Aorta (tissue), 5 donors: ENCODE measurements around the gene CXCL17. TPM values are rescaled to one million over a fixed set of nuclear protein-coding genes. Genes with fewer than 3 reads are reported as not detected.

Source experiments
- ATAC-seq: fragments of 200-7000 bp; cut with Tn5 transposase; one replicate; pipeline ENCODE4 v1.9.1; 2022; ENCODE audit warnings: moderate library complexity; ENCODE audit not compliant: low FRiP score
- DNase-seq, 2 donors: peaks; one replicate each; pipeline ENCODE4 v3.0.0-alpha.2; 2020
- H3K27ac ChIP-seq, 2 donors: one replicate each; pipeline ENCODE4 v1.5.1; 2013; ENCODE audit warnings: low read length in 2 of 2, mild to moderate bottlenecking in 2 of 2, moderate library complexity in 2 of 2, control low read depth in 1 of 2, inconsistent platforms in 1 of 2, low read depth in 1 of 2
- H3K27me3 ChIP-seq, 2 donors: one replicate each; pipeline ENCODE4 v1.6.1; 2013; ENCODE audit warnings: control low read depth in 1 of 2, low read length in 1 of 2, mild to moderate bottlenecking in 1 of 2, moderate library complexity in 1 of 2; ENCODE audit not compliant: insufficient read depth in 2 of 2, control insufficient read depth in 1 of 2
- H3K36me3 ChIP-seq, 2 donors: one replicate each; pipeline ENCODE4 v1.6.1; 2013; ENCODE audit warnings: control low read depth in 1 of 2, low read length in 1 of 2, mild to moderate bottlenecking in 1 of 2; ENCODE audit not compliant: insufficient read depth in 2 of 2, control insufficient read depth in 1 of 2
- H3K4me1 ChIP-seq, 2 donors: one replicate each; pipeline ENCODE4 v1.6.1; 2013; ENCODE audit warnings: low read length in 2 of 2, control low read depth in 1 of 2, mild to moderate bottlenecking in 1 of 2, moderate library complexity in 1 of 2; ENCODE audit not compliant: insufficient read depth in 2 of 2, control insufficient read depth in 1 of 2
- H3K4me3 ChIP-seq, 2 donors: one replicate each; pipeline ENCODE4 v1.5.1; 2013; ENCODE audit warnings: low read length in 2 of 2, control low read depth in 1 of 2, mild to moderate bottlenecking in 1 of 2
- H3K9me3 ChIP-seq: one replicate; pipeline ENCODE4 v1.6.1; 2013; ENCODE audit warnings: mild to moderate bottlenecking, low read length; ENCODE audit not compliant: control insufficient read depth
- WGBS, 2 donors: extraction: QIAGEN DNeasy Blood & Tissue Kit; methylation state at CpG; one replicate each; pipeline ENCODE4 v1.1.7; 2013; 5-methylcytosine and 5-hydroxymethylcytosine counted together
- intact Hi-C, 2 donors: fragments of 100-400 bp; cut with DNase I; formaldehyde crosslinking; loops; one replicate each; pipeline versions ENCODE4 v1.14.2 to v1.15.0; 2022
- polyA plus RNA-seq, 2 donors: library from polyadenylated mRNA; stranded (reverse); fragments of 200-250 nt; gene quantifications; one replicate each; pipeline ENCODE4 v1.2.3, GENCODE V29; 2013
- total RNA-seq, 2 donors: library from RNA; stranded (reverse); fragmentation: NEBNext Ultra II Directional; extraction: Animal tissue kit (Norgen Biotek cat#: 25700); gene quantifications; one replicate each; pipeline ENCODE4 v1.2.1, GENCODE V29; 2021
- donor health status: healthy with polysubstance abuse.
- donor health status: Bipolar disorder and iron deficiency.
- donor health status: DM: no; HTN: no; CAD: no.
- donor health status: DM: no; HTN: no; CAD: no.
- donor health status: DM: yes; HTN: yes; CAD: no.

Gene CXCL17
- total and polyA plus RNA-seq, 4 donors: 0.08 to 0.38 TPM; not detected in 2

DNA sequence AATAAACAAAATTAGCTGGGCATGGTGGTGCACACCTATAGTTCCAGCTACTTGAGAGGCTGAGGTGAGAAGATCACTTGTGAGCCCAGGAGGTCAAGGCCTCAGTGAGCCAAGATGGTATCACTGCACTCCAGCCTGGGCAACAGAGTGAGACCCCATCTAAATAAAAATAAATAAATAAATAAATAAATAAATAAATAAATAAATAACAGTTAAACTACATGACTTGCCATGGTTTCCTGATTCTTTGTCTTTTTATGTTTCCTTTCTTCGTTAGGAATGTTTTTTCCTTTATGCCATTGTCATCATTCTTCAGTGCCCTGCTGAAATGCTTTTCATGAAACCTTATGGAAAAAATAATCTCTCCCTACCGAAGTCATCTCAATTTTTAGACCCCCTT is 35.2 kb upstream of the CXCL17 start:
- no peaks in the 10 kb centered on the region for H3K4me1 ChIP-seq
- intact Hi-C loops: no loop called here
- H3K27ac ChIP-seq: no peak overlapping the region
- H3K27me3 ChIP-seq: no peaks in the 10 kb centered on the region
- ATAC-seq (no peak), DNase-seq (no peak)
- WGBS, 2 donors: 90 to 92% methylated on average over 2 of the region's 2 CpGs
- H3K9me3 ChIP-seq: no peaks in the 10 kb centered on the region
- H3K4me3 ChIP-seq: no peak overlapping the region
- H3K36me3 ChIP-seq: no peaks in the 10 kb centered on the region

DNA sequence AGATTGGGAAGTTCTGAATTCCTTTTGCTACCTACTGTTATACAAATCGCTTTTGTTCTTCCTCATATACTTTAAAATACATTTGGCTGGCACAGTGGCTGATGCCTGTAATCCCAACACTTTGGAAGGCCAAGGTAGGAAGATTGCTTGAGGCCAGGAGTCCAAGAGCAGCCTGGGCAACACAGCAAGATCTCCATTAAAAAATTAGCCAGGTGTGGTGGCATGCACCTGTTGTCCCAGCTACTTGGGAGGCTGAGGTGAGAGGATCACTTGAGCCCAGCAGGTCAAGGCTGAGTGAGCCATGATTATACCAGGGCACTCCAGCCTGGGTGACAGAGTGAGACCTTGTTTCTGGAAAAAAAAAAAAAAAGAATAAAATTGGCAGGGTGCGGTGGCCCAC is 34.4 kb upstream of the CXCL17 start:
- ATAC-seq: no peak
- DNase-seq: no peak
- intact Hi-C loops: no loop called here
- Histone ChIP-seq H3K4me1 (no peaks in the 10 kb centered on the region), H3K36me3 (no peaks in the 10 kb centered on the region), H3K27me3 (no peaks in the 10 kb centered on the region), H3K9me3 (no peaks in the 10 kb centered on the region), H3K27ac (no peak overlapping the region), H3K4me3 (no peak overlapping the region)
- WGBS, 2 donors: 93 to 97% methylated on average over 2 of the region's 2 CpGs

DNA sequence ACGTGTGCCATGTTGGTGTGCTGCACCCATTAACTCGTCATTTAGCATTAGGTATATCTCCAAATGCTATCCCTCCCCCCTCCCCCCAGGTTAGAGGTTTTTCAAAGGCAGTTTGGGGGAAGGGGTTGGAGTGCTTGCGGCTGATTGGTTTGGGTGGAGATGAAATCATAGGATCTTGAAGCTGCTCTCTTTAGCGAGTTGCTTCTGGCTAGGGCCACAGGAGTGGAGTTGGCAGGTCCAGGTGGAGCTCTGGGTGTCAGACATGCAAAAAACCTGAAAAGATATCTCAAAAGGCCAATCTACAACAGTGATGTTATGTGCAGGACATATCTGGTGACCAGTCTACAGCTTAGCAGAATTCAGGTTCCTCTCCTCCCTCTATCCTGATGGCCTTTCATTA is 32.6 kb upstream of the CXCL17 start:
- Histone ChIP-seq H3K4me3 (no peak overlapping the region), H3K4me1 (no peaks in the 10 kb centered on the region), H3K36me3 (no peaks in the 10 kb centered on the region), H3K9me3 (no peaks in the 10 kb centered on the region), H3K27me3 (no peaks in the 10 kb centered on the region), H3K27ac (no peak overlapping the region)
- no peak for DNase-seq
- 57 to 59% methylated on average over 4 of the region's 4 CpGs for WGBS, 2 donors
- ATAC-seq: no peak
- intact Hi-C loops: no loop called here

DNA sequence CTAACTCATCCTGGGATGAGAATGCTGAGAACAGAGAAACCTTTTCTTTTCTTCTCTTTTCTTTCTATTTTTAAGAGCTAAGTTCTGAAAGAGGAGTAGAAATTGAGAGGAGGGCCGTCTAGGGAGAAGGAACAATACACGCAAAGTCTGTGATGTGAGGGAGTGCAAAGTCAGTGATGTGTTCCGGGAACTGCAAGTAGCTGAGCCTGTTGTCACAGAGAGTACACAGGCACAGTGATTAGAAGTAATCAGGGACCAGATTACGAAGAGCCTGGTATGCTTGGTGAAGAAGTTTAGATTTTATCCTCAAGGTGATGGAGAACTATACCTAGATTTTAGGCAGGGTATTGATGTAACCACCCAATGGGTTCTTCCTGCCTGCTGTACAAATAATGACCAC is 32.0 kb upstream of the CXCL17 start:
- DNase-seq: no peak
- intact Hi-C loops: no loop called here
- Histone ChIP-seq H3K4me1 (no peaks in the 10 kb centered on the region), H3K36me3 (no peaks in the 10 kb centered on the region), H3K27ac (no peak overlapping the region), H3K4me3 (no peak overlapping the region), H3K27me3 (no peaks in the 10 kb centered on the region), H3K9me3 (no peaks in the 10 kb centered on the region)
- no peak for ATAC-seq
- 49 to 58% methylated on average over 4 of the region's 4 CpGs for WGBS, 2 donors

DNA sequence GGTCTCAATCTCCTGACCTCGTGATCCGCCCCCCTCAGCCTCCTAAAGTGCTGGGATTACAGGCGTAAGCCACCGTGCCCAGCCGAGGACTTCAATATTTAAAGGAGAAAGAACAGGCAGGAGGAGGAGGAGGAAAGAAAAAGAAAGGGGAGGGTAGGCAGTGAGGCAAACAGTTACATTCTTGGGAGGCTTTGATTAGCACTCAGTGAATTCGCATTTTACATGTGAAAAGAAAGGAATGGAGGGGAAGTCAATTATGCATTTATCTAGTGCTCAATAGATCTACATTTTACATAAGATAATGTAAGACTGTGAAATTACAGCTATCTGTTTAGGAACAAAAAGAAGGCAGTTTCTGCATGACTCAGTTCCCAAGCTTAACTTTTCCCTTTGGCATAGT is 30.9 kb upstream of the CXCL17 start:
- intact Hi-C loops: no loop called here
- ATAC-seq (no peak), DNase-seq (no peak)
- no peaks in the 10 kb centered on the region for H3K4me1 ChIP-seq
- H3K27ac ChIP-seq: no peak overlapping the region
- H3K9me3 ChIP-seq: no peaks in the 10 kb centered on the region
- H3K27me3 ChIP-seq: no peaks in the 10 kb centered on the region
- H3K36me3 ChIP-seq: no peaks in the 10 kb centered on the region
- H3K4me3 ChIP-seq: no peak overlapping the region
- 33 to 35% methylated on average over 6 of the region's 6 CpGs for WGBS, 2 donors

DNA sequence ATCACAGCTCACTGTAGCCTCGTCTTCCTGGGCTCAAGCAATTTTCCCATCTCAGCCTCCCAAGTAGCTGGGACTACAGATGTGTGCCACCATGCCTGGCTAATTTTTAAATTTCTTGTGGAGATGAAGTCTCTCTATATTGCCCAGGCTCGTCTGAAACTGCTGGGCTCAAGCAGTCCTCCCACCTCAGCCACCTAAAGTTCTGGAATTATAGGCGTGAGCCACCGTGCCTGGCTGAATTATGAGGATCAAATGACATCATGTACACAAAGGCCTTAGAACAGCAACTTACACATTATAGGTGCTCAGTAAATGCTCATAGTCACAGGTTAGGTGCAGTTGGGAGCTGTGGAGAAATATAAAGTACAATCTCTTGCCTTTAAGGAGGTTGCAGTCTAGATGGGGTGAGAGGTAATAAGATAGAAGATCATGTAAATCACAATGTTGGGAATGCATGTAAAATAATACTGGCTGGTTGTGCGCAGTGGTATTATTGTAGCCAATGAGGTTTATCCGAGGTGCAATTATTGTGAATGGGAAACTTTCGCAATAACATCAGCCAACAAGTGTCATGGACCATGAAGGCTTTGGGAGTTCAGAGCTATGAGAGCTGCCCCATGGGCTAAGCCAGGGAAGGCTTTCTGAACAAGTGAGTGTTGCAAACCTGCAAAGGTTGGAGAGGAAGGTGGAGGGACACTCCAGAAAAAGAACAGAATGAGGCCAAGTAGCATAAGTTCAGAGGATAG is 29.8 kb upstream of the CXCL17 start:
- 72 to 78% methylated on average over 7 of the region's 7 CpGs for WGBS, 2 donors
- intact Hi-C loops: no loop called here
- H3K27ac ChIP-seq: no peak overlapping the region
- H3K27me3 ChIP-seq: no peaks in the 10 kb centered on the region
- H3K36me3 ChIP-seq: no peaks in the 10 kb centered on the region
- H3K4me1 ChIP-seq: peaks cover 0 to 1% of the 10 kb centered on the region in 2 donors
- DNase-seq (no peak), ATAC-seq (no peak)
- H3K9me3 ChIP-seq: no peaks in the 10 kb centered on the region
- no peak overlapping the region for H3K4me3 ChIP-seq

DNA sequence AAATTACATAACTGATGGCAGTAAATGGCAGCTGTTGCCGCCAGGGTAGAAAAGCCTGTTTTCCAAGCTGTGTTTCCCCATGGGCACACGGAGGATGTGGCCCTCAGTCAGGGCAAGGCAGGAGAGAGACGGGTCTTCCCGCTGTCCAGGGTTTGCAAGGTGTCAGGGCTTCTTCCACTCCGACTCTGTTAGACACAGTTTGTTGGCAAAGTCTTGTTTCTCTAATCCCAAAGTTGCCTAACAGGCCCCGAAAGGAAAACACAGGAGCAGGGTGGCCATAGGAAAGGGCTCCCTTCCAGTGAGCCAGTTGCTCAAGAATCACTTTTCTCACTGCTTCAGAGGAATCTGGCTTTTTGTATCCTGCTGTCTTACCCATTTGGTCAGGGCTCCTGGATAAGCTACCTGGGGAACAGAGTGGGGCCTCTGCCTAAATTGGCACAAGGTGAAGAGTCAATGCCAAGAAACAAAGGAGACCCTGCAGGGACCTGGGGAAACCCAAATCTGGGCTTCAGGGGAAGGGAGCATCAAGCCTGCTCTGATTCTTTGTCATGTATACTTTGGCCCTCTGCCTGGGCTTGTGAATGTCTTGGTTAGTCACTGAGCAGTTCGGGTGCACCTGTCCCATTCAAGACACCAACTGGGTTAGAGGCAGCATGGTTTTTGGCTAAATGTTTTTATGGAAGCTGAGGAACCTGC is 29.0 kb upstream of the CXCL17 start:
- WGBS, 2 donors: 54 to 59% methylated on average over 7 of the region's 7 CpGs
- Histone ChIP-seq H3K36me3 (no peaks in the 10 kb centered on the region), H3K27me3 (no peaks in the 10 kb centered on the region), H3K27ac (no peak overlapping the region), H3K4me3 (no peak overlapping the region), H3K4me1 (peaks cover 0 to 1% of the 10 kb centered on the region in 2 donors), H3K9me3 (no peaks in the 10 kb centered on the region)
- intact Hi-C loops: no loop called here
- no peak for ATAC-seq
- DNase-seq: no peak

DNA sequence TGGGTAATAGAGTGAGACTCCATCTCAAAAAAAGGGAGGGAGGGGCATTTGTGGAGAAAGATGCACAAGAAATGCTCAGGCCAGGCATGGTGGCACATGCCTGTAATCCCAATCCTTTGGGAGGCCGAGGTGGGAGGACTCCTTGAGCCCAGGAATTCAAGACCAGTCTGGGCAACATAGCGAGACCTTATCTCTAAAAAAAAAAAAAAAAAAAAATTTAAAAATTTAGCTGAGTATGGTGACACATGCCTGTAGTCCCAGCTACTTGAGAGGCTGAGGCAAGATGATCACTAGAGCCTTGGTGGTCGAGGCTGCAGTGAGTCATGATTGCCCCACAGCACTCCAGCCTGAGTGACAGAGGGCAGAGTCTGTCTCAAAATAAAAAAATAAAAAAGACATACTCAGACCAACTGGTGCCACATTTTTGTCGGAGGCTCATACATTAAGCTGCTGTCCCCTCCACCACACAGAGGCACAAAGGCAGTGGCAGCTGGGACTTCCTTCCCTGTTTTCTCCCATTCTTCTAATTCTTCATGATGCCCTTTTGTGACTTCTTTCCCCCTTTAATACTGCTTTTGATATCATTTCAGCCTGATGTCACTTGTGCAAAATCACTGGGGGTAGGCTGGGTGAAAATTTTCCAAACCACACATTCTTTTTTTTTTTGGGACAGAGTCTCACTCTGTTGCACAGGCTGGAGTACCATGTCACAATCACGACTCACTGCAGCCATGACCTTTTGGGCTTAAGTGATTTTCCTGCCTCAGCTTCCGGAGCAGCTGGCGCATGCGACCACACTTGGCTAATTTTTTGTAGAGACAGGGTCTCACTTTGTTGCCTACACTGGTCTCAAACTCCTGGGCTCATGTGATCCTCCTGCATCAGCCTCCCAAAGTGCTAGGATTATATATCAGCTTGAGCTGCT is 26.8 kb upstream of the CXCL17 start:
- intact Hi-C loops: no loop called here
- H3K4me1 ChIP-seq: peaks cover 0 to 1% of the 10 kb centered on the region in 2 donors
- ATAC-seq (no peak), DNase-seq (no peak)
- no peak overlapping the region for H3K27ac ChIP-seq
- no peaks in the 10 kb centered on the region for H3K27me3 ChIP-seq
- H3K4me3 ChIP-seq: no peak overlapping the region
- H3K9me3 ChIP-seq: no peaks in the 10 kb centered on the region
- no peaks in the 10 kb centered on the region for H3K36me3 ChIP-seq
- 56 to 57% methylated on average over 8 of the region's 8 CpGs for WGBS, 2 donors
